Type B pancreatic cell (in vitro differentiated cells): ENCODE measurements around the gene MRPL28. TPM values are rescaled to one million over a fixed set of nuclear protein-coding genes. Genes with fewer than 3 reads are reported as not detected.

ENCODE experiments used
- DNase-seq: peaks from one replicate; pipeline ENCODE4 v3.0.0; 2021; ENCODE audit warnings: mixed read lengths; ENCODE audit not compliant: unreplicated experiment; ENCODE audit errors: extremely low spot score
- H3K27ac Mint-ChIP-seq: 2 replicates; pipeline ENCODE4 v1.8.0; 2021; ENCODE audit warnings: mild to moderate bottlenecking, mixed read lengths
- H3K27me3 Mint-ChIP-seq: 2 replicates; pipeline ENCODE4 v1.8.0; 2021; ENCODE audit warnings: mixed read lengths
- H3K36me3 Mint-ChIP-seq: 2 replicates; pipeline ENCODE4 v1.8.0; 2021; ENCODE audit warnings: mixed read lengths
- H3K4me1 Mint-ChIP-seq: one replicate; pipeline ENCODE4 v1.8.0; 2021; ENCODE audit warnings: mixed read lengths; ENCODE audit not compliant: unreplicated experiment
- H3K4me3 Mint-ChIP-seq: 2 replicates; pipeline ENCODE4 v1.8.0; 2021; ENCODE audit warnings: mild to moderate bottlenecking, mixed read lengths
- H3K9me3 Mint-ChIP-seq: 2 replicates; pipeline ENCODE4 v1.8.0; 2021; ENCODE audit warnings: mixed read lengths
- total RNA-seq: library from RNA; stranded (reverse); gene quantifications from 2 replicates; pipeline ENCODE4 v1.2.1, GENCODE V29; 2021; ENCODE audit warnings: low replicate concordance
- TF ChIP-seq, protein P1 (sequence below): fragments of 200-600 bp; sonication (generic); conservative IDR thresholded peaks from 2 replicates; pipeline ENCODE4 v1.5.0; 2021; ENCODE audit warnings: antibody characterized with exemption, mild to moderate bottlenecking

Gene MRPL28
- total RNA-seq, 1 donor from 2014 or later: 75.3 TPM

DNA sequence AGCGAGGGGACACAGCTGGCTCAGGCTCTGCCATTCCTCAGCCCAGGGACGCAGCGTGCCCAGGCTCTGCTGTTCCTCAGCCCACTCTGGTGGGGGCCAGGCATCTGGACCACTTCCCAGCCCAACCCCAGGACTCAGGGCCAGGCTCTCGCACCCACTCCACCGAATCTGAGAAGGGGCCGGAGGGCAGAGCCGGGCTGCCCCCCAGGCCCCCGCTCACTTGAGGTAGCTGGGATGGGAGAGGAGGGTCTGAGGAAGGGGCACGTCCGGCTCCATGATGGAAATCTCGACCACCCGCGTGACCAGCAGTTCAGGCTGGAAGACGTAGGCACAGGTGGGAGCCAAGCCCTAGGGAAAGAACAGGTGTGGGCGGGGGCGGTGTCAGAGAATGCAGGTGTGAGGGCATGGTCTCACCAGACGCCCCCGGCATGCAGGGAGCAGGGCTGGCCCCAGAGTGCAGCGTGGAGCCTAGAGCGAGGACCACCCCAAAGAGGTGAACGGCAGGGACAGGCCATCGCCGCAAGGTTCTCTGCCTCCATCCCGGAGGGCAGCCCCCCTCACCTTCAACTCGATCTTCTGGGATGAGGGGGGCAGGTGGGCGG lies 6.6 kb upstream of the MRPL28 start:
- no peaks in the 10 kb centered on the region for H3K27me3 Mint-ChIP-seq
- TF ChIP-seq, protein P1, sequence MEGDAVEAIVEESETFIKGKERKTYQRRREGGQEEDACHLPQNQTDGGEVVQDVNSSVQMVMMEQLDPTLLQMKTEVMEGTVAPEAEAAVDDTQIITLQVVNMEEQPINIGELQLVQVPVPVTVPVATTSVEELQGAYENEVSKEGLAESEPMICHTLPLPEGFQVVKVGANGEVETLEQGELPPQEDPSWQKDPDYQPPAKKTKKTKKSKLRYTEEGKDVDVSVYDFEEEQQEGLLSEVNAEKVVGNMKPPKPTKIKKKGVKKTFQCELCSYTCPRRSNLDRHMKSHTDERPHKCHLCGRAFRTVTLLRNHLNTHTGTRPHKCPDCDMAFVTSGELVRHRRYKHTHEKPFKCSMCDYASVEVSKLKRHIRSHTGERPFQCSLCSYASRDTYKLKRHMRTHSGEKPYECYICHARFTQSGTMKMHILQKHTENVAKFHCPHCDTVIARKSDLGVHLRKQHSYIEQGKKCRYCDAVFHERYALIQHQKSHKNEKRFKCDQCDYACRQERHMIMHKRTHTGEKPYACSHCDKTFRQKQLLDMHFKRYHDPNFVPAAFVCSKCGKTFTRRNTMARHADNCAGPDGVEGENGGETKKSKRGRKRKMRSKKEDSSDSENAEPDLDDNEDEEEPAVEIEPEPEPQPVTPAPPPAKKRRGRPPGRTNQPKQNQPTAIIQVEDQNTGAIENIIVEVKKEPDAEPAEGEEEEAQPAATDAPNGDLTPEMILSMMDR: no peak

DNA sequence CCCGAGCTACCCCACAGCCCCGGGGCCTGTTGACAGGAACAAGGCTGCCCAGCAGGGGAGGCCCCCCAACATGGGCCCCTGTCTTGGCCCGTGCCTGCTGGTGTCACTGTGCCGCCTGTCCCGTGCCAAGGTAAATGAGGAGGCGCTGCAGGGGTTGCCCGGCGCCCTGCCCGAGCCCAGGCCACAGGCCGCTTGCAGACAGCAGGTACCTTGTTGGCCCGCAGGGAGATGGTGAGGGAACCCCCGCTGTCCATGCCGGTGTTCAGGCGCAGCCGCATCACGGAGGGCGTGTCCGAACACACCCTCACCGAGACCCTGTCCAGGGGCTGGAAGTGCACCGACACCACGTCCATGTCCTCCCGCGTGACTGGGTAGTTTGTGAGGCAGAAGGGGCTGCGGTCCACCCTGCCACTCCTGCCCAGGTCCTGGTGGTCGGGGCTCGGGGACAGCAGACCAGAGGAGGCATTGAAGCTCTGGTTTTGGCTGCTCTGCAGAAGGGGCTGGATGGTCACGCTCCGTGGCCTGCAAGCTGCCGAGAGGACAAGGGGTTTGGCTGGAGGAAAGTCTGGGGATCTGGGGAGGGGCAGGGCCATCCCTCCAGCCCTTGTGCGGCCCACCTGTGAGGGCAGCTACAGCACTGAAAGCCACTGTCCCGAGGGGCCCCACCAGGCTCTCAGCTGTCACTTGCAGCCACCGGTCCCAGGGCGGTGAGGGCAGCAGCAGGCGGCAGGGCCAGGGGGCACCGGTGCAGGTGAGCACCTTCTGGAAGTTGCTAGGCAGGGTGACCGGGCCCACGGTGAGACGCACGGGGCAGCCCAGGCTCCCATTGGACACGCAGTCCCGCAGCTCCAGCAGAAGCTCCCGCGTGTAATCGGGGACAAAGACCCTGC lies 5.8 kb upstream of the MRPL28 start:
- Mint-ChIP-seq H3K4me1 (no peaks in the 10 kb centered on the region), H3K4me3 (no peak overlapping the region), H3K27ac (no peak overlapping the region), H3K9me3 (no peaks in the 10 kb centered on the region), H3K36me3 (no peaks in the 10 kb centered on the region), H3K27me3 (no peaks in the 10 kb centered on the region)
- TF ChIP-seq, protein P1: no peak
- DNase-seq: no peak

More for the DNA sequence above, 6.6 kb upstream of the MRPL28 start:
- H3K4me1 Mint-ChIP-seq: no peaks in the 10 kb centered on the region
- H3K36me3 Mint-ChIP-seq: no peaks in the 10 kb centered on the region
- H3K4me3 Mint-ChIP-seq: no peak overlapping the region
- H3K27ac Mint-ChIP-seq: no peak overlapping the region
- DNase-seq: no peak
- H3K9me3 Mint-ChIP-seq: no peaks in the 10 kb centered on the region

DNA sequence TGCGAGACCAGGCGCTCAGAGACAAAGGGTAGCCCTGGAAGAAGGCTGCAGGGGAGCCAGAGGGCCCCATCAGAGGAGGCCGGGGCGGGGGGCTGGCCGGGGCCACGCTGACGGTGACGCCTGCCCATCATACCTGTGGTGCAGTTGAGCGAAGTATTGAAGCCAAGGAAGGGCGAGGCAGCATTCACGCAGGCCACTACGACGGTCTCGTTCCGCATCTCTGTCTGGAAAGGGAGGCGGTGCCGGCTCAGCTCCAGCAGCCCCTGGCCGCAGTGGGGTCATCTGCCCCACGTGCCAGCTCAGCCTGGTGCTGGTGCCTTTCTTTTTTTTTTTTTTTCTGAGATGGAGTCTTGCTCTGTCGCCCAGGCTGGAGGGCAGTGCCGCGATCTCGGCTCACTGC lies 4.9 kb upstream of the MRPL28 start:
- H3K36me3 Mint-ChIP-seq: no peaks in the 10 kb centered on the region
- H3K9me3 Mint-ChIP-seq: no peaks in the 10 kb centered on the region
- H3K4me3 Mint-ChIP-seq: no peak overlapping the region
- H3K27ac Mint-ChIP-seq: no peak overlapping the region
- H3K4me1 Mint-ChIP-seq: peaks cover 7% of the 10 kb centered on the region
- TF ChIP-seq, protein P1: no peak
- no peak for DNase-seq
- no peaks in the 10 kb centered on the region for H3K27me3 Mint-ChIP-seq

DNA sequence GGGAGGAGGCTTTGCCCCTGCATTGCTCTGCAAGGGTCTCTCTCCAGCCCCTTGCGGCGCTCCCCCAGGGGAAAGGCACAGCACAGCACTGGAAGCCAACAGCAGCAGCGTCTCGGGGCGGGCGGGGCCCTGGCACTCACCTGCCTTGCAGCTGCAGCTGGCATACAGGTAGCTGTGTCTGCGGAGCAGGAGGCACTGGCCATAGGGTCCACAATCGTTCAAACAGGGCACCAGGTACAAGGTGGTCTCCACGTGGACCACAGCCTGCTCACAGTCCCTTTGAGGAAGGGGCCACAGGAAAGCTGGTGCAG lies 4.2 kb upstream of the MRPL28 start:
- DNase-seq: no peak
- TF ChIP-seq, protein P1: no peak
- Mint-ChIP-seq H3K27me3 (no peaks in the 10 kb centered on the region), H3K9me3 (no peaks in the 10 kb centered on the region), H3K4me3 (no peak overlapping the region), H3K27ac (no peak overlapping the region), H3K4me1 (peaks cover 7% of the 10 kb centered on the region), H3K36me3 (no peaks in the 10 kb centered on the region)

DNA sequence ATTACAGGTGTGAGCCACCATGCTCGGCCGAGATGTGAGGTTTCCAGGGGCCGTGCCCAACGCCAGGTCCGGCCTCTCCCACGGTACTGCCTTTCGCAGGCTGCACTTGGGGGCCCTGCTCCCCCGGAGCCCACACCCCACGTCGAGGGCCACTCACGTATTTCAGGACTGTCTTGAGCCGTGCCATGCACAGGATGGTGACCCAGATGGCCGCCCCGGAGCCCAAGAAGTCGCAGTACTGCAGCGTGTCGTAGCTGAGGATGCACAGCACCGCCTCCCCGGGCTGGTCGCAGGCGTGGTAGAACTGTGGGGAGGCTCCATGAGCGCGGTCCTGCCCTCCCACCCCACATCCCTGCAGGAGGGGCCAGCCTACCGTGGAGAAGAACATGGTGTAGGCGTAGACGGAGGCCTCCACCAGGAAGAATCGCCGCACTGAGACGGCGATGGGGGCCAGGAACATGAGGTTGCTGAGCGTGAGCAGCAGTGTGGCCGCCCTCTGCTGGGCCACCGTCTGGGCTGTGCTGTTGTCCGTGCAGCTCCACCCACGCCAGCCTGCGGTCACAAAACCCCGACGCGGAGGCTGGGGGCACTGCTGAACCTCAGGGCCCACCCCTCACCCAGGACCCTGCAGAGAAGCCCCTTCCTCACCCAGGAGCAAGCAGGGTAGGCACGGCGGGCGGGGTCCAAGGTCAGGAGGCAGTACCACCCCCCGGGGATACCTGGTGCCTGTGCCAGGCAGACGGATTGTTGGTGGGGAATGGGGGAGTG lies 3.7 kb upstream of the MRPL28 start:
- no peak for DNase-seq
- no peak overlapping the region for H3K27ac Mint-ChIP-seq
- H3K4me3 Mint-ChIP-seq: no peak overlapping the region
- H3K36me3 Mint-ChIP-seq: no peaks in the 10 kb centered on the region
- peaks cover 7% of the 10 kb centered on the region for H3K4me1 Mint-ChIP-seq
- H3K27me3 Mint-ChIP-seq: no peaks in the 10 kb centered on the region
- no peaks in the 10 kb centered on the region for H3K9me3 Mint-ChIP-seq
- TF ChIP-seq, protein P1: no peak
